Neural cell (in vitro differentiated cells): ENCODE data around the gene ATP5F1D. TPM values are rescaled to one million over a fixed set of nuclear protein-coding genes. Genes with fewer than 3 reads are reported as not detected.

Experiments
- H2AFZ ChIP-seq: fragments of 200-600, 300-800 bp; sonication (generic), shearing (Covaris generic); 2 replicates; pipeline ENCODE4 v1.6.0; 2014; ENCODE audit warnings: low read depth, mild to moderate bottlenecking, antibody characterized with exemption, low read length, moderate library complexity
- H3F3A ChIP-seq: fragments of 200-600 bp; shearing (Covaris generic); 2 replicates; pipeline ENCODE4 v1.6.1; 2016; ENCODE audit warnings: mild to moderate bottlenecking, moderate library complexity, mixed read lengths, antibody characterized with exemption, low read length; ENCODE audit not compliant: insufficient read depth, poor library complexity, severe bottlenecking
- H3K27ac ChIP-seq: fragments of 200-600, 300-800 bp; sonication (generic), shearing (Covaris generic); 2 replicates; pipeline ENCODE4 v1.5.1; 2014; ENCODE audit warnings: mild to moderate bottlenecking, low read length, moderate library complexity
- H3K27me3 ChIP-seq: fragments of 300-800, 200-600 bp; sonication (generic), shearing (Covaris generic); 2 replicates; pipeline ENCODE4 v1.6.0; 2014; ENCODE audit warnings: mild to moderate bottlenecking, low read depth, low read length, moderate library complexity; ENCODE audit not compliant: insufficient read depth
- H3K36me3 ChIP-seq: fragments of 300-800, 200-600 bp; sonication (generic), shearing (Covaris generic); 2 replicates; pipeline ENCODE4 v1.5.1; 2014; ENCODE audit warnings: mild to moderate bottlenecking, antibody characterized with exemption, low read length, moderate library complexity; ENCODE audit not compliant: insufficient read depth
- H3K4me2 ChIP-seq: fragments of 300-800, 200-600 bp; sonication (generic), shearing (Covaris generic); 2 replicates; pipeline ENCODE4 v1.6.0; 2014; ENCODE audit warnings: mild to moderate bottlenecking, low read length
- H3K4me3 ChIP-seq: fragments of 300-800, 200-600 bp; sonication (generic), shearing (Covaris generic); 2 replicates; pipeline ENCODE4 v1.5.1; 2014; ENCODE audit warnings: mild to moderate bottlenecking, low read length, moderate library complexity
- H3K79me2 ChIP-seq: fragments of 200-600 bp; shearing (Covaris generic); replicated peaks from 2 replicates; pipeline ENCODE4 v1.6.0; 2014; ENCODE audit warnings: mild to moderate bottlenecking, low read length, moderate library complexity; ENCODE audit not compliant: insufficient read depth
- H3K9ac ChIP-seq: fragments of 300-800, 200-600 bp; sonication (generic), shearing (Covaris generic); 2 replicates; pipeline ENCODE4 v1.6.1; 2016; ENCODE audit warnings: mild to moderate bottlenecking, low read length, mixed read lengths
- H3K9me2 ChIP-seq: fragments of 200-600 bp; shearing (Covaris generic); 2 replicates; pipeline ENCODE4 v1.6.1; 2016; ENCODE audit warnings: mild to moderate bottlenecking, low read length, mixed read lengths; ENCODE audit not compliant: insufficient read depth
- H3K9me3 ChIP-seq: fragments of 200-600, 300-800 bp; sonication (generic), shearing (Covaris generic); 2 replicates; pipeline ENCODE4 v1.6.1; 2016; ENCODE audit warnings: mild to moderate bottlenecking, mixed run types, low read length, moderate library complexity, mixed read lengths
- H4K20me1 ChIP-seq: fragments of 200-600 bp; shearing (Covaris generic); 2 replicates; pipeline ENCODE4 v1.6.1; 2016; ENCODE audit warnings: mild to moderate bottlenecking, mixed run types; ENCODE audit not compliant: insufficient read depth
- CTCF ChIP-seq: fragments of 450-650 bp; IDR thresholded peaks from 2 replicates; pipeline ENCODE4 v1.5.1; 2014; ENCODE audit warnings: antibody characterized with exemption, mild to moderate bottlenecking, moderate library complexity; ENCODE audit not compliant: poor library complexity, severe bottlenecking
- EP300 ChIP-seq: fragments of 450-650 bp; conservative IDR thresholded peaks from 2 replicates; pipeline ENCODE4 v1.6.1; 2014; ENCODE audit warnings: antibody characterized with exemption, mild to moderate bottlenecking, moderate library complexity; ENCODE audit not compliant: poor library complexity, severe bottlenecking
- EZH2 ChIP-seq: fragments of 200-600, 300-800 bp; shearing (Covaris generic), sonication (generic); IDR thresholded peaks from 2 replicates; pipeline ENCODE4 v1.6.1; 2014; ENCODE audit warnings: antibody characterized with exemption, low read length, borderline replicate concordance, mild to moderate bottlenecking; ENCODE audit not compliant: insufficient read depth, poor library complexity, severe bottlenecking
- MXI1 ChIP-seq: fragments of 450-650 bp; conservative IDR thresholded peaks from 2 replicates; pipeline ENCODE4 v1.6.1; 2014; ENCODE audit warnings: antibody characterized with exemption, mild to moderate bottlenecking; ENCODE audit not compliant: poor library complexity, severe bottlenecking
- POLR2AphosphoS5 ChIP-seq: IDR thresholded peaks from 2 replicates; pipeline ENCODE4 v1.6.1; 2012
- RAD21 ChIP-seq: fragments of 450-650 bp; conservative IDR thresholded peaks from 2 replicates; pipeline ENCODE4 v1.6.1; 2014; ENCODE audit warnings: antibody characterized with exemption, mild to moderate bottlenecking, moderate library complexity
- REST ChIP-seq: IDR thresholded peaks from 2 replicates; pipeline ENCODE4 v1.6.1; 2012; ENCODE audit warnings: borderline replicate concordance
- SMC3 ChIP-seq: fragments of 450-650 bp; conservative IDR thresholded peaks from 2 replicates; pipeline ENCODE4 v1.6.1; 2014; ENCODE audit warnings: antibody characterized with exemption, mild to moderate bottlenecking, moderate library complexity; ENCODE audit not compliant: poor library complexity
- TAF1 ChIP-seq: IDR thresholded peaks from 2 replicates; pipeline ENCODE4 v1.6.1; 2012; ENCODE audit warnings: low read depth
- polyA plus RNA-seq: library from polyadenylated mRNA; depleted of rRNA; stranded (reverse); fragments of >200 nt; gene quantifications from 2 replicates; pipeline ENCODE4 v1.2.3, GENCODE V29; 2014

The ATP5F1D gene
- polyA plus RNA-seq, 1 donor from 2014 or later: 47.8 TPM

- no peak overlapping the region for H2AFZ ChIP-seq
- no peak overlapping the region for H3K4me3 ChIP-seq
- H3K36me3 ChIP-seq: no peaks in the 10 kb centered on the region
- no peaks in the 10 kb centered on the region for H3K27me3 ChIP-seq
- no peaks in the 10 kb centered on the region for H3K79me2 ChIP-seq
- no peak overlapping the region for H3K9ac ChIP-seq
- no peaks in the 10 kb centered on the region for H4K20me1 ChIP-seq
- no peak for TF ChIP-seq MXI1
- TF ChIP-seq CTCF: no peak
- TF ChIP-seq EP300: no peak
- TF ChIP-seq RAD21: no peak
- no peak for TF ChIP-seq SMC3
- TF ChIP-seq REST: no peak
- TF ChIP-seq TAF1: no peak
- TF ChIP-seq EZH2: no peak
- TF ChIP-seq POLR2AphosphoS5: no peak
- no peaks in the 10 kb centered on the region for H3F3A ChIP-seq
- H3K9me3 ChIP-seq: no peaks in the 10 kb centered on the region
- H3K4me2 ChIP-seq: no peak overlapping the region
- no peaks in the 10 kb centered on the region for H3K9me2 ChIP-seq
- H3K27ac ChIP-seq: no peak overlapping the region
Measured at GRCh38 chr19:1223018-1223855, 18.3 kb upstream of the ATP5F1D start.

GRCh38 chr19:1224047-1224825, 17.3 kb upstream of the ATP5F1D start:
- Histone ChIP-seq H3K9me2 (no peaks in the 10 kb centered on the region), H2AFZ (no peak overlapping the region), H3K4me2 (no peak overlapping the region), H3K4me3 (no peak overlapping the region), H3K27ac (no peak overlapping the region), H3K36me3 (no peaks in the 10 kb centered on the region), H4K20me1 (no peaks in the 10 kb centered on the region), H3K27me3 (no peaks in the 10 kb centered on the region), H3K9me3 (no peaks in the 10 kb centered on the region), H3F3A (no peaks in the 10 kb centered on the region), H3K9ac (no peak overlapping the region), H3K79me2 (no peaks in the 10 kb centered on the region)
- TF ChIP-seq POLR2AphosphoS5 (no peak), CTCF (no peak), RAD21 (no peak)
